ENCODE measurements around the gene VPS37C. TPM values are rescaled to one million over a fixed set of nuclear protein-coding genes. Genes with fewer than 3 reads are reported as not detected.
"Not testable (repeated sequence)": the region's sequence is repeated elsewhere in the genome, so short reads cannot be mapped to it uniquely, and the experiment has no call there.

The VPS37C gene
- total and polyA plus RNA-seq, 3 experiments from 2014 or later, result 1.3 to 10.3 (median 8.4) TPM

- Histone ChIP-seq H3K4me1 (ENCODE audit: insufficient read depth, low read length) (peaks cover 26% of the 10 kb centered on the region), H3K36me3 (ENCODE audit: insufficient read depth, low read length) (no peaks in the 10 kb centered on the region), H3K27me3 (ENCODE audit: insufficient read depth, low read length, poor library complexity, severe bottlenecking) (no peaks in the 10 kb centered on the region), H3K27ac (ENCODE audit: low read depth, low read length) (no peak overlapping the region), H3K4me3 (ENCODE audit: low read length) (no peak overlapping the region), H3K9me3 (ENCODE audit: low read length) (no peaks in the 10 kb centered on the region)
- Mint-ChIP-seq H3K27me3 (peaks cover 0 to 3% of the 10 kb centered on the region in 2 donors), H3K36me3 (peaks cover 0 to 1% (median 0%) of the 10 kb centered on the region in 3 donors), H3K4me1 (peaks cover 21 to 47% (median 47%) of the 10 kb centered on the region in 3 donors), H3K27ac (peak overlapping the region in 5 of 8 donors; percentile 59 to 86 (median 68)), H3K4me3 (no peak overlapping the region), H3K9me3 (no peaks in the 10 kb centered on the region)
- CTCF ChIA-PET, result no interaction called here
- POLR2A ChIA-PET, result no interaction called here
- DNase-seq, result no peak
These were observed 66.2 kb downstream of the VPS37C start for GRCh38 chr11:61095021-61095420.

DNA sequence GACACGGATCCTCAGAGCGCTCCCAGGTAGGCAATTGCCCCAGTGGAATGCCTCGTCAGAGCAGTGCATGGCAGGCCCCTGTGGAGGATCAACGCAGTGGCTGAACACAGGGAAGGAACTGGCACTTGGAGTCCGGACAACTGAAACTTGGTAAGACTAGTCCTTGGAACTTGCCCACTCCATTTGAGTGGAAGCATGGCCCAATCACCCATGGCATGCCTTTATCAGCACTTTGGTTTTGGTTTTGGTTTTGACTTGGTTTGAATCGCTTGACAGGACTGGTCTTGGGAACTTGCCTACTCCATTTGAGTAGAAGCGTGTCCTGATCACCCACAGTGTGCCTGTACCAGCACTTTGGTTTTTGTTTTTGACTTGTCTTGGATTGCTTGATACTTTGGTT is 67.1 kb downstream of the VPS37C start:
- DNase-seq; H3K27ac ChIP-seq (ENCODE audit: low read depth, low read length); H3K27me3 ChIP-seq (ENCODE audit: insufficient read depth, low read length, poor library complexity, severe bottlenecking); H3K9me3 ChIP-seq (ENCODE audit: low read length); H3K27me3 Mint-ChIP-seq; POLR2A ChIA-PET; H3K36me3 ChIP-seq (ENCODE audit: insufficient read depth, low read length); H3K4me3 ChIP-seq (ENCODE audit: low read length); H3K36me3 Mint-ChIP-seq; H3K9me3 Mint-ChIP-seq; CTCF ChIA-PET: not testable (repeated sequence)
- peaks cover 26% of the 10 kb centered on the region for H3K4me1 ChIP-seq (ENCODE audit: insufficient read depth, low read length)
- Mint-ChIP-seq H3K4me1 (peaks cover 21 to 47% (median 47%) of the 10 kb centered on the region in 3 donors), H3K27ac (peak overlapping the region in 5 of 8 donors; percentile 13 to 86 (median 59)), H3K4me3 (peak overlapping the region in 4 of 7 donors; percentile 0 to 60 (median 32))

DNA sequence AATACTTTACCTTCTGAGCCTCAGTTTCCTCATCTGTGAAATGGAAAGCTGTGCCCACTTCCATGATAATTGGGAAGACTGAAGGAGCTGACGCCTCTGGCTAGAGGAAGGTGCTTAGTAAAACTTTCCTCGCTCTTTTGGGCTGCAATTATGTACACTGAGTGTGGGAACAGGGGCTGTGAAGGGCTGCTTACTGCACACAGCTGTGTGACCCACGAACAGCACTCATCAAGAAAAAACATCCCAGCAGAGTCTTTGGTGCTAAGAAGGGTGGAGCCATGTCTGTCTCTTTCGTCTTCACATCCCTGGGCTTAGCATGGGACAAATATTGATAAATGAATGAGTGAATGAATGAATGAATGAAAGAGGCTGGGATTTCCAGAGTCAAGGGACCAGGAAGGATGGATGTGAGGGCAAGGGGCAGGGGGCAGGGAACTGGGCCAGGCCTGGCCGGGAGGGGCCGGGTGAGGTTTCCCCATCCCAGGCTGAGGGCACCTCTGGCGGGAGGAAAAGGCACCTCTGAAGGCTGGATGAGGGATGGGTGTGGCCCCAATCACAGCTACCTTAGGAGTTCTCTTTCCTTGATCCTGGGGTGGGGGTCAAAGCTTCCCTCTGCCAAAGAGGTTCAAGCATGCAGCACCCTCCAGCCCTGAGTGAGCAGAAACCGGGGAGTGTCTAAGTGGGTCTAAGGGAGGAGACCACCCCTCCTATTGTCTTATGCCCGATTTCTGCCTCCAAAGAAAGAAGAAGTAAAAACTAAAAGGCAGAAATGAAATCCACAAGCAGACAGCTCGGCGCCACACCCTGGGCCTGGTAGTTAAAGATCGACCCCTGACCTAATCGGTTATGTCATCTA is 68.1 kb downstream of the VPS37C start:
- Histone ChIP-seq H3K4me1 (ENCODE audit: insufficient read depth, low read length) (peaks cover 22% of the 10 kb centered on the region), H3K27ac (ENCODE audit: low read depth, low read length) (no peak overlapping the region), H3K27me3 (ENCODE audit: insufficient read depth, low read length, poor library complexity, severe bottlenecking) (no peaks in the 10 kb centered on the region), H3K9me3 (ENCODE audit: low read length) (no peaks in the 10 kb centered on the region), H3K4me3 (ENCODE audit: low read length) (no peak overlapping the region), H3K36me3 (ENCODE audit: insufficient read depth, low read length) (no peaks in the 10 kb centered on the region)
- POLR2A ChIA-PET, result no interaction called here
- peaks cover 0 to 1% (median 0%) of the 10 kb centered on the region in 3 donors for H3K36me3 Mint-ChIP-seq
- DNase-seq, result no peak
- peaks cover 21 to 47% (median 47%) of the 10 kb centered on the region in 3 donors for H3K4me1 Mint-ChIP-seq
- H3K27ac Mint-ChIP-seq, result peak overlapping the region; percentile 29 to 95 (median 74)
- peak overlapping the region in 3 of 7 donors; percentile 2 to 73 (median 61) for H3K4me3 Mint-ChIP-seq
- H3K9me3 Mint-ChIP-seq, result no peaks in the 10 kb centered on the region
- H3K27me3 Mint-ChIP-seq, result peaks cover 0 to 3% of the 10 kb centered on the region in 2 donors
- CTCF ChIA-PET, result interaction anchor here (1.0 to 1.3 kb wide), 2 partner anchors 9 to 12 kb away, joined by 3 to 7 read pairs; no protein-coding TSS in a partner anchor

- no peak overlapping the region for H3K27ac ChIP-seq (ENCODE audit: low read depth, low read length)
- peak in 2 of 5 donors; percentile 37 to 66 for DNase-seq
- Mint-ChIP-seq H3K9me3 (no peaks in the 10 kb centered on the region), H3K4me3 (peak overlapping the region in 5 of 7 donors; percentile 2 to 73 (median 42)), H3K27ac (peak overlapping the region; percentile 71 to 95 (median 78)), H3K36me3 (peaks cover 0 to 1% (median 0%) of the 10 kb centered on the region in 3 donors), H3K4me1 (peaks cover 21 to 50% (median 47%) of the 10 kb centered on the region in 3 donors), H3K27me3 (peaks cover 0 to 3% of the 10 kb centered on the region in 2 donors)
- peak overlapping the region; percentile 28 for H3K4me3 ChIP-seq (ENCODE audit: low read length)
- no peaks in the 10 kb centered on the region for H3K27me3 ChIP-seq (ENCODE audit: insufficient read depth, low read length, poor library complexity, severe bottlenecking)
- CTCF ChIA-PET, result interaction anchor here (0.9 to 1.8 kb wide), 6 partner anchors 9 to 50 kb away, joined by 3 to 7 read pairs (median 4); partner anchors contain the start of gene CD5
- no peaks in the 10 kb centered on the region for H3K9me3 ChIP-seq (ENCODE audit: low read length)
- H3K4me1 ChIP-seq (ENCODE audit: insufficient read depth, low read length), result peaks cover 22% of the 10 kb centered on the region
- POLR2A ChIA-PET, result interaction anchor here (0.7 kb wide), 1 partner anchor 177 kb away, joined by 4 read pairs; no protein-coding TSS in a partner anchor
- no peaks in the 10 kb centered on the region for H3K36me3 ChIP-seq (ENCODE audit: insufficient read depth, low read length)
These were observed 68.9 kb downstream of the VPS37C start for GRCh38 chr11:61092280-61092766.

GRCh38 chr11:61091373-61092279 is 69.6 kb downstream of the VPS37C start:
- no peaks in the 10 kb centered on the region for H3K36me3 ChIP-seq (ENCODE audit: insufficient read depth, low read length)
- no peak for DNase-seq
- H3K27ac Mint-ChIP-seq, result peak overlapping the region in 7 of 8 donors; percentile 61 to 95 (median 78)
- peak overlapping the region in 3 of 7 donors; percentile 23 to 61 (median 52) for H3K4me3 Mint-ChIP-seq
- H3K9me3 ChIP-seq (ENCODE audit: low read length), result no peaks in the 10 kb centered on the region
- H3K4me1 ChIP-seq (ENCODE audit: insufficient read depth, low read length), result peaks cover 22% of the 10 kb centered on the region
- H3K27me3 ChIP-seq (ENCODE audit: insufficient read depth, low read length, poor library complexity, severe bottlenecking), result no peaks in the 10 kb centered on the region
- H3K4me3 ChIP-seq (ENCODE audit: low read length), result peak overlapping the region; percentile 28
- peaks cover 21 to 51% (median 47%) of the 10 kb centered on the region in 3 donors for H3K4me1 Mint-ChIP-seq
- H3K27me3 Mint-ChIP-seq, result peaks cover 0 to 3% of the 10 kb centered on the region in 2 donors
- ChIA-PET CTCF (interaction anchor here (0.9 to 1.8 kb wide), 4 partner anchors 10 to 49 kb away, joined by 3 to 4 read pairs (median 4); partner anchors contain the start of gene CD5), POLR2A (interaction anchor here (0.7 to 1.3 kb wide), 3 partner anchors 15 to 177 kb away, joined by 4 read pairs; no protein-coding TSS in a partner anchor)
- peaks cover 0 to 1% (median 0%) of the 10 kb centered on the region in 3 donors for H3K36me3 Mint-ChIP-seq
- no peaks in the 10 kb centered on the region for H3K9me3 Mint-ChIP-seq
- no peak overlapping the region for H3K27ac ChIP-seq (ENCODE audit: low read depth, low read length)

DNA sequence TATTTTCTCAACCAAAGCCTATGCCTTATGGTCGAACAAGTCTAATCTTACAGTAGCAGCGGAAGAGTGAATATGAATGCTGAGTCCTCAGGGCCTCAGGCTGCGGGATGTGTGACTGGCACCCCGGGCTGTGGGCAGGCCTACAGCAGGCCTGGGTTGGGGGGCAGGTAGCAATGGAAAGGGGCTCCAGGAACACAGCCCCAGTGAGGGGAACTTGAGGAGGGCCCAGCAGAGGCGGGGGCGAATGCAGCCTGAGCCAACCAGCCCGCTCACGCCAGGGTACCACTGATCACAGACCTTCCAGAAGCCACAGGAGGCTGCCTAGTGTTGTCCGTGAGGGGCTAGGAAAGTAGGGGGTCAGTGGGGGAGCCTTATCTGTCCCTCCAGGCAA is 70.2 kb downstream of the VPS37C start:
- Histone ChIP-seq H3K36me3 (ENCODE audit: insufficient read depth, low read length) (no peaks in the 10 kb centered on the region), H3K4me1 (ENCODE audit: insufficient read depth, low read length) (peaks cover 22% of the 10 kb centered on the region), H3K9me3 (ENCODE audit: low read length) (no peaks in the 10 kb centered on the region), H3K4me3 (ENCODE audit: low read length) (no peak overlapping the region), H3K27me3 (ENCODE audit: insufficient read depth, low read length, poor library complexity, severe bottlenecking) (no peaks in the 10 kb centered on the region), H3K27ac (ENCODE audit: low read depth, low read length) (no peak overlapping the region)
- H3K27ac Mint-ChIP-seq, result peak overlapping the region in 6 of 8 donors; percentile 45 to 89 (median 70)
- no peaks in the 10 kb centered on the region for H3K9me3 Mint-ChIP-seq
- H3K27me3 Mint-ChIP-seq, result peaks cover 0 to 3% of the 10 kb centered on the region in 2 donors
- ChIA-PET POLR2A (interaction anchor here (1.0 to 1.3 kb wide), 2 partner anchors 14 to 16 kb away, joined by 4 read pairs; no protein-coding TSS in a partner anchor), CTCF (interaction anchor here (1.8 kb wide), 1 partner anchor 49 kb away, joined by 4 read pairs; no protein-coding TSS in a partner anchor)
- H3K4me1 Mint-ChIP-seq, result peaks cover 21 to 51% (median 47%) of the 10 kb centered on the region in 3 donors
- H3K4me3 Mint-ChIP-seq, result peak overlapping the region in 3 of 7 donors; percentile 13 to 61 (median 35)
- no peak for DNase-seq
- H3K36me3 Mint-ChIP-seq, result peaks cover 0 to 1% (median 0%) of the 10 kb centered on the region in 3 donors

DNA sequence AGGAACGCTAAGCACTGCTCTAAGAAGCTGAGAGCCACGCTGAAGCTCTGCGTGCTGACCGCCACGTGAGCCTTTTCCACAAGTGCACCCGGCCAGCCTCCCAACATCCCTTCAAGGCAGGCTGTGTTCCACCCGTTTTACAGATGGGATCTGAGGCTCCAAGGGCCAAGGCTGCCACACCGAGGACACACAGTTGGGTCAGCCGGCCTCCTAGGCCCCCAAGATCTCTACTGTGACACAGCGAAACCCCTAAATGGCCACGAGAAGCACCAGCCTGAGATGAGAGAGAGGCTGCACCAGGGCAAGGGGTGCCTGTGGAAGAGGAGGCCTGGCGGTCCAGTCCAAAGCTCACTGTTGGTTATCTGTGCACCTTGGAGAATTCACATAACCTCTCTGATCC is 70.7 kb downstream of the VPS37C start:
- Histone ChIP-seq H3K36me3 (ENCODE audit: insufficient read depth, low read length) (no peaks in the 10 kb centered on the region), H3K4me1 (ENCODE audit: insufficient read depth, low read length) (peaks cover 22% of the 10 kb centered on the region), H3K4me3 (ENCODE audit: low read length) (no peak overlapping the region), H3K27ac (ENCODE audit: low read depth, low read length) (no peak overlapping the region), H3K9me3 (ENCODE audit: low read length) (no peaks in the 10 kb centered on the region), H3K27me3 (ENCODE audit: insufficient read depth, low read length, poor library complexity, severe bottlenecking) (no peaks in the 10 kb centered on the region)
- ChIA-PET POLR2A (interaction anchor here (0.6 to 1.3 kb wide), 3 partner anchors 14 to 38 kb away, joined by 4 read pairs; no protein-coding TSS in a partner anchor), CTCF (interaction anchor here (0.8 to 1.8 kb wide), 3 partner anchors 39 to 137 kb away, joined by 3 to 4 read pairs (median 3); no protein-coding TSS in a partner anchor)
- peaks cover 0 to 3% of the 10 kb centered on the region in 2 donors for H3K27me3 Mint-ChIP-seq
- no peak for DNase-seq
- H3K4me1 Mint-ChIP-seq, result peaks cover 21 to 49% (median 46%) of the 10 kb centered on the region in 3 donors
- H3K27ac Mint-ChIP-seq, result peak overlapping the region in 3 of 8 donors; percentile 45 to 72 (median 66)
- H3K36me3 Mint-ChIP-seq, result peaks cover 0 to 1% (median 0%) of the 10 kb centered on the region in 3 donors
- H3K9me3 Mint-ChIP-seq, result no peaks in the 10 kb centered on the region
- peak overlapping the region in 2 of 7 donors; percentile 13 to 28 for H3K4me3 Mint-ChIP-seq
